GM12892 (cell line): ENCODE measurements around the gene RAC3.

Experiments
- DNase-seq: peaks from one replicate; pipeline ENCODE4 v3.0.0; 2011; ENCODE audit not compliant: insufficient read length
- FAIRE-seq: peaks from 2 replicates; lab custom pipeline; 2011; peaks lifted over from hg19 to GRCh38; lab: Jason Lieb, UNC
- POLR2A ChIP-seq: IDR thresholded peaks from 2 replicates; pipeline ENCODE4 v1.6.1; 2011; ENCODE audit warnings: low read depth, low read length, control low read depth
- POLR2AphosphoS5 ChIP-seq: IDR thresholded peaks from 2 replicates; pipeline ENCODE4 v1.6.1; 2011; ENCODE audit warnings: low read depth, low read length, control low read depth
- TAF1 ChIP-seq: IDR thresholded peaks from 2 replicates; pipeline ENCODE4 v1.6.1; 2011; ENCODE audit warnings: low read depth, mild to moderate bottlenecking, control low read depth, low read length, borderline replicate concordance

Gene RAC3

GRCh38 chr17:82051776-82052637 lies 20.5 kb downstream of the RAC3 start, which contains the start of the genes GPS1 and RFNG:
Gene GPS1, plus strand, starts transcription at chr17:82051898. Its CDS starts 34 bp downstream, at chr17:82051932.
Gene RFNG, minus strand, starts transcription at chr17:82051811. Its CDS starts 45 bp downstream, at chr17:82051766.
- DNase-seq (peak; percentile 99), FAIRE-seq (peak; percentile 95)
- TF ChIP-seq POLR2A (peak; percentile 38; the same call in 1 of the 2 replicates), TAF1 (no peak)

- TF ChIP-seq POLR2AphosphoS5 (no peak), POLR2A (no peak), TAF1 (no peak)
- FAIRE-seq (no peak), DNase-seq (no peak)
Observed at GRCh38 chr17:82052638-82053059, 21.2 kb downstream of the RAC3 start.

GRCh38 chr17:82053130-82053529 lies 21.7 kb downstream of the RAC3 start:
- DNase-seq (no peak), FAIRE-seq (no peak)
- TF ChIP-seq TAF1 (no peak), POLR2A (no peak), POLR2AphosphoS5 (no peak)

- TF ChIP-seq TAF1 (no peak), POLR2A (no peak), POLR2AphosphoS5 (no peak)
- no peak for DNase-seq
- no peak for FAIRE-seq
Observed at GRCh38 chr17:82053556-82054263, 22.2 kb downstream of the RAC3 start.

GRCh38 chr17:82054351-82055022 lies 23.0 kb downstream of the RAC3 start:
- no peak for FAIRE-seq
- no peak for DNase-seq
- TF ChIP-seq POLR2A (no peak), TAF1 (no peak), POLR2AphosphoS5 (no peak)

GRCh38 chr17:82055023-82055964 lies 23.8 kb downstream of the RAC3 start:
- FAIRE-seq (no peak), DNase-seq (no peak)

GRCh38 chr17:82055965-82056728 lies 24.7 kb downstream of the RAC3 start:
- DNase-seq (no peak), FAIRE-seq (no peak)
- TF ChIP-seq POLR2AphosphoS5 (no peak), TAF1 (no peak), POLR2A (peak; percentile 45; the same call in 1 of the 2 replicates)

More at GRCh38 chr17:82055023-82055964, 23.8 kb downstream of the RAC3 start:
- TF ChIP-seq POLR2AphosphoS5 (no peak; the same call in none of the 2 replicates), TAF1 (no peak), POLR2A (no peak; the same call in 1 of the 2 replicates)

- FAIRE-seq, result no peak
- TF ChIP-seq POLR2A (no peak), TAF1 (no peak), POLR2AphosphoS5 (peak; percentile 26; the same call in 1 of the 2 replicates)
- DNase-seq, result no peak
Observed at GRCh38 chr17:82056729-82057621, 25.5 kb downstream of the RAC3 start.

GRCh38 chr17:82058230-82058854 lies 26.9 kb downstream of the RAC3 start:
- DNase-seq (no peak), FAIRE-seq (no peak)
- TF ChIP-seq POLR2A (no peak), TAF1 (no peak), POLR2AphosphoS5 (no peak)

- TF ChIP-seq POLR2A (peak; percentile 17; the same call in 1 of the 2 replicates), POLR2AphosphoS5 (no peak), TAF1 (no peak)
- FAIRE-seq (no peak), DNase-seq (no peak)
Observed at GRCh38 chr17:82058855-82059249, 27.4 kb downstream of the RAC3 start.
